SK-N-SH treated with all-trans-retinoic acid at 6 μM for 48 hours (cell line): ENCODE results near the gene AGRP.

ENCODE experiments used
- BACH2 ChIP-seq: fragments of 250-450 bp; sonication (Bioruptor Pico); IDR thresholded peaks from 2 replicates; pipeline ENCODE4 v1.9.0; 2021; ENCODE audit warnings: mild to moderate bottlenecking, borderline replicate concordance
- CSDC2 ChIP-seq: fragments of 250-450 bp; sonication (Bioruptor Pico); IDR thresholded peaks from 2 replicates; pipeline ENCODE4 v1.5.0; 2020; ENCODE audit warnings: mild to moderate bottlenecking, moderate library complexity
- GLIS3 ChIP-seq: fragments of 250-450 bp; sonication (Bioruptor Pico); IDR thresholded peaks from 2 replicates; pipeline ENCODE4 v1.5.0; 2020; ENCODE audit warnings: mild to moderate bottlenecking, moderate library complexity
- ISL1 ChIP-seq: fragments of 250-450 bp; sonication (Bioruptor Pico); IDR thresholded peaks from 2 replicates; pipeline ENCODE4 v2.1.2; 2022; ENCODE audit warnings: mild to moderate bottlenecking, moderate library complexity
- PATZ1 ChIP-seq: fragments of 250-450 bp; sonication (Bioruptor Pico); IDR thresholded peaks from 2 replicates; pipeline ENCODE4 v1.8.0; 2020; ENCODE audit warnings: mild to moderate bottlenecking, moderate library complexity, borderline replicate concordance
- POU6F1 ChIP-seq: fragments of 250-450 bp; sonication (Bioruptor Pico); IDR thresholded peaks from 2 replicates; pipeline ENCODE4 v1.8.0; 2021; ENCODE audit warnings: low read depth, mild to moderate bottlenecking, moderate library complexity, borderline replicate concordance
- RARB ChIP-seq: fragments of 250-450 bp; sonication (Bioruptor Pico); IDR thresholded peaks from 2 replicates; pipeline ENCODE4 v1.8.0; 2021; ENCODE audit warnings: mild to moderate bottlenecking, moderate library complexity
- SNAI2 ChIP-seq: fragments of 250-450 bp; sonication (Bioruptor Pico); IDR thresholded peaks from 2 replicates; pipeline ENCODE4 v1.5.0; 2020; ENCODE audit warnings: mild to moderate bottlenecking, moderate library complexity
- TCF4 ChIP-seq: fragments of 250-450 bp; sonication (Bioruptor Pico); IDR thresholded peaks from 2 replicates; pipeline ENCODE4 v1.8.0; 2021; ENCODE audit warnings: mild to moderate bottlenecking, moderate library complexity, borderline replicate concordance
- TOX ChIP-seq: fragments of 250-450 bp; sonication (Bioruptor Pico); IDR thresholded peaks from 2 replicates; pipeline ENCODE4 v1.8.0; 2021; ENCODE audit warnings: mild to moderate bottlenecking, moderate library complexity, borderline replicate concordance
- ZFP3 ChIP-seq: fragments of 250-450 bp; sonication (Bioruptor Pico); IDR thresholded peaks from 2 replicates; pipeline ENCODE4 v1.5.0; 2020; ENCODE audit warnings: mild to moderate bottlenecking, moderate library complexity
- ZNF565 ChIP-seq: fragments of 450-650 bp; formaldehyde crosslinking; conservative IDR thresholded peaks from 2 replicates; pipeline ENCODE4 v1.5.0; 2020; ENCODE audit warnings: low read depth, mild to moderate bottlenecking, moderate library complexity
- ZNF70 ChIP-seq: fragments of 450-650 bp; formaldehyde crosslinking; IDR thresholded peaks from 2 replicates; pipeline ENCODE4 v1.5.0; 2020; ENCODE audit warnings: mild to moderate bottlenecking, moderate library complexity
- ZNF8 ChIP-seq: fragments of 450-650 bp; formaldehyde crosslinking; IDR thresholded peaks from 2 replicates; pipeline ENCODE4 v1.5.0; 2020; ENCODE audit warnings: mild to moderate bottlenecking, moderate library complexity

- no peak for TF ChIP-seq TOX (CRISPR knock-in tag)
- no peak for TF ChIP-seq RARB
- no peak for TF ChIP-seq SNAI2 (CRISPR knock-in tag)
- no peak for TF ChIP-seq ZNF70 (CRISPR knock-in tag)
- TF ChIP-seq PATZ1 (CRISPR knock-in tag), result no peak
- TF ChIP-seq TCF4 (CRISPR knock-in tag), result no peak
- TF ChIP-seq ZNF565 (CRISPR knock-in tag), result no peak
- no peak for TF ChIP-seq POU6F1
- TF ChIP-seq ZFP3 (CRISPR knock-in tag), result no peak
- no peak for TF ChIP-seq GLIS3
- no peak for TF ChIP-seq BACH2 (CRISPR knock-in tag)
- TF ChIP-seq CSDC2 (CRISPR knock-in tag), result no peak
- no peak for TF ChIP-seq ZNF8 (CRISPR knock-in tag)
- no peak for TF ChIP-seq ISL1
Observed at GRCh38 chr16:67460961-67461360, 22.4 kb downstream of the AGRP start.
